MV-4-11 (cell line): ENCODE measurements around the gene ADCK2.
"Not testable (repeated sequence)": the region's sequence is repeated elsewhere in the genome, so short reads cannot be mapped to it uniquely, and the experiment has no call there.

ENCODE experiments used
- DNase-seq: peaks from one replicate; lab custom pipeline; 2025; lab: John Stamatoyannopoulos, UW

The ADCK2 gene

GRCh38 chr7:140646931-140647647 lies 25.7 kb upstream of the ADCK2 start:
- DNase-seq: no peak

GRCh38 chr7:140649556-140650205 lies 23.1 kb upstream of the ADCK2 start:
- DNase-seq: peak; percentile 33

- DNase-seq: no peak
Measured at GRCh38 chr7:140650367-140650766, 22.4 kb upstream of the ADCK2 start.

- DNase-seq: no peak
Measured at GRCh38 chr7:140653319-140654108, 19.2 kb upstream of the ADCK2 start.

GRCh38 chr7:140654109-140654387 lies 18.7 kb upstream of the ADCK2 start:
- DNase-seq: no peak

DNA sequence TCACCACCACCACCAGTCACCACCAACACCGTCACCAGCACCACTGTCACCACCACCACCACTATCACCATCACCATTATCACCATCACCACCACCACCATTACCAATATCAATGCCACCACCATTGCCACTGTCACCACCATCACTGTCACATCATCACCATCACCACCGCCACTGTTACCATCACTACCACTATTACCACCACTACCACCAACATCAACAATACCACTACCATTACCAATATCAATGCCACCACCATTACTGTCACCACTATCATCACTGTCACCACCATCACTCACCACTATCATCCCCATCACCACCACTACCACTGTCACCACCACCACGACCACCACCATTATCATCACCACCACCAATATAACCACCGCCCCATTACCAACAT lies 18.1 kb upstream of the ADCK2 start:
- no peak for DNase-seq

DNA sequence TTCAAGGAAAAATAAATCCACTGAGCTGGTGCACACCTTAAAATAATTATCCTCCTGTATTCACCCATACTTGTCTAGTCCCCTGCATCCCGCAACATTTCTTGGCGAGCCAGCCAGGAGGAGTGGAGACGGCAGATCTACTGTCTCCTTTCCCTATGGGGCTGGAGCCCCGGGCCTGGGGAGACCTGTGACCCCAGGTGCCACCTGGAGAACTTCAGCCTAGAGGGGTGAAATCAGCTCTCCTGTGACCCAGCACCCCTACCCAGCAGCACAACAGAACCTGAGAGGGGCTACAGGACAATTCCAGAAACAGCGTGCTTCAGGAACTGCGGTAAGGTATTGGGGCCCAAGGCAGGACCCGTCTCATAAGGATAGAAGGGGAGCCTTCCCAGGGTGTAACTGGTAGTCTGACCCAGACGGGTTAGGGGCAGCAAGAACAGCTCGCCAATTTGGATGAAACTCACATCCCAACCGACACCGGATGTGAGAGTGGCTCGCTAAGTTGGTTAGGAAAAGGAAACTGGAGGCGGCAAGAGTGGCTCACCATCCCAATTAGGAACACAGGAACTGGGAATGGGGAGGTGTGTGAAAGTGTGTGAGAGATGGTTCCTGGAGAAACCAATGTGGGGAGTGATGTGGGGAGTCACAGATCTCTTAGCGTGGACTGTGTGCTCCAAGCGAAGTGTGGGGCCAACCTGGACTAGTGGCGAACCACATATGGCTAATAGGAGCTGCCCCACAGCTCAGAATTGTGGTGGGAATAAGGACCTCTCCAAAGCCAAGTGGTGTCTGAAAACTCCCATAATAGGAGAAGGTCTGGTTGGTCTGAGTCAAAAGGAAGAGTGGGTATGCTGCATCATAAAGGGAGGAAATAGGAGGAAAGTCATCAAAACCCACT lies 17.0 kb upstream of the ADCK2 start:
- no peak for DNase-seq

DNA sequence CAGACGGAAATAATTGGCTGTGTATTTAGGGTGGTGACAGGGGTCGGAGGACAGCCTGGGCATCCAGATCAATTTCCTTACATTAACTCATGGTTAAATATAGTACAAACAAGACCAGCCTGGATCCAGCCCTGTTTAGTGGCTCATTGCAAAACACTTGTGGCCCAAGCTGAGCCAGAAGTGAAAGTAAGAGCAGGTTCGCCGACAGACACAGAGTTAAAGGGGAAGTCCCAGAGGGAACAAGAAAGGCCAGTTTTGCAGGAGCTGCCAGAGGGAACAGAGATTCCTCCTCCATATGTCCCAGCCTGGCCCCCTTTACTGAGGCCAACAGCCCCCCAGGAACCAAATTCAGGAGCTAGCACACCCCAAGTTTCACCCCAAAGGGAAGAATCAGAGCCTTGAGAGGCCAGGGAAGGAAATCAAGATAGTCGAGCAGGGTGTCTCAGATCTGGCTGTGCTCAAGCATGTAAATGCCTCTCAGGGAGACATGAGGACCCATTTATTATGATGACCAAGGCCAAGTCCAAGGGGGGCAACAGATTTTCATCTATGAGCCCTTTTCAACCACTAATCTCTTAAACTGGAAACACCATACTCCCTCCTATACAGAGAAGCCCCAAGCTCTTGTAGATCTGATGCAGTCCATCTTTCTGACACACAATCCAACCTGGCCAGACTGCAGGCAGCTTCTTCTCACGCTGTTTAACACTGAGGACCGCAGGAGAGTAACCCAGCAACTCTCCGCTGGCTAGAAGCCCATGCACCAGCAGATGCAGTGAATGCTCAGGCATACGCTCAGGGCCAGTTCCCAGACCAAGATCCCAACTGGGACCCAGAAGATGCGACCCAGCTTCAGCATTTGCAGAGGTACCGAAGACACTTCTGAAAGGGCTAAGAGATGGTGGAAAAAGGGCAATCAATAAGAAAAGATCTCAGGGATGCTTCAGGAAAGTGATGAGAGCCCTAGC lies 15.9 kb upstream of the ADCK2 start:
- peak; percentile 97 for DNase-seq

DNA sequence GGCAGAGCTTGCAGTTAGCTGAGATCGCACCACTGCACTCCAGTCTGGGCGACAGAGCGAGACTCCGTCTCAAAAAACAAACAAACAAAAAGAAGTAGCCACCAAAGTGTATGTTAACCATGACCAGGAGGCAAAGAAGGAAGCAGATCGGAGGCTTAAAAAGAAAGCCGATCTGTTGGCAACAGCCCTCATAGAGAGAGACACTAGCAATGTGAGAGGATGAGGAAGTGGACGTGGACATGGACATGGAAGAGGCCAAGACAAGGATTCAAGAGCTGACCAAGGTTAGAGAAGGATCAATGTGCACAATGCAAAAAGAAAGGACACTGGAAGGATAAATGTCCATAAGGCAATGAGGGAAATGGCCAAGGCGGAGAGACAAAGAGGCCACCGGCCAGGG lies 14.9 kb upstream of the ADCK2 start:
- DNase-seq: peak; percentile 15

DNA sequence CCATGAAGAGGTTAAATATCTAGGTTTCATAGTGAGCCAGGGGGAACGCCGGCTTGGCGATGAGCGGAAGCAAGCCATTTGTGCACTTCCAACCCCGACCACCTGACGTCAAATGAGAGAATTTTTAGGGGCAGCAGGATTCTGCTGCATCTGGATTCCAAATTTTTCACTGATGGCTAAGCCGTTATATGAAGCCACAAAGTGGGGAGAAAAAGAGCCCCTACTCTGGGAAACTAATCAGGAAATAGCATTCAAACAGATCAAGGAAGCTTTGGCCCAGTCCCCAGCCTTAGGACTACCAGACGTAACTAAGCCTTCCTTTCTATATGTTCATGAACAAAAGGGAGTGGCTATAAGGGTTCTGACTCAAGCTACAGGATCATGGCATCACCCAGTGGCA lies 12.9 kb upstream of the ADCK2 start:
- no peak for DNase-seq

DNA sequence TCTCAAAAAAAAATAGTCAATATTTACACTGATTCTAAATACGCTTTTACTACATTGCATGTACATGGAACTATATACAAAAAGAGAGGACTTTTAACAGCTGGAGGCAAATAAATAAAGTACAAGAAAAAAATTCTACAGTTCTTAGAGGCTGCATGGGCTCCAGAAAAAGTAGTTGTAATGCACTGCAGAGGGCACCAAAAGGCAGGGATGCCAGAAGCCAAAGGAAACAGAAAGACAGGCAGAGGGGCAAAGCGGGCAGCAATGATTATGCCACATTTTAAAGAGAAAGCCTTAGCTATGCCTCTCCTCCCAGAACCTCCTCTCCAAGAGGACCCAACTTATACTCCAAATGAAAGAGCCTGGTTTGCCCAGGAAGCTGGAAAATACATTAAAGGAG lies 11.6 kb upstream of the ADCK2 start:
- DNase-seq: no peak

DNA sequence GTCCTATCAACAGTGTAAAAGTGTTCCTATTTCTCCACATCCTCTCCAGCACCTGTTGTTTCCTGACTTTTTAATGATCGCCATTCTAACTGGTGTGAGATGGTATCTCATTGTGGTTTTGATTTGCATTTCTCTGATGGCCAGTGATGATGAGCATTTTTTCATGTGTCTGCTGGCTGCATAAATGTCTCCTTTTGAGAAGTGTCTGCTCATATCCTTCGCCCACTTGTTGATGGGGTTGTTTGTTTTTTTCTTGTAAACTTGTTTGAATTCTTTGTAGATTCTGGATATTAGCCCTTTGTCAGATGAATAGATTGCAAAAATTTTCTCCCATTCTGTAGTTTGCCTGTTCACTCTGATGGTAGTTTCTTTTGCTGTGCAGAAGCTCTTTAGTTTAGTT lies 9.8 kb upstream of the ADCK2 start:
- not testable (repeated sequence) for DNase-seq

GRCh38 chr7:140667476-140667875 lies 5.3 kb upstream of the ADCK2 start:
- no peak for DNase-seq

DNA sequence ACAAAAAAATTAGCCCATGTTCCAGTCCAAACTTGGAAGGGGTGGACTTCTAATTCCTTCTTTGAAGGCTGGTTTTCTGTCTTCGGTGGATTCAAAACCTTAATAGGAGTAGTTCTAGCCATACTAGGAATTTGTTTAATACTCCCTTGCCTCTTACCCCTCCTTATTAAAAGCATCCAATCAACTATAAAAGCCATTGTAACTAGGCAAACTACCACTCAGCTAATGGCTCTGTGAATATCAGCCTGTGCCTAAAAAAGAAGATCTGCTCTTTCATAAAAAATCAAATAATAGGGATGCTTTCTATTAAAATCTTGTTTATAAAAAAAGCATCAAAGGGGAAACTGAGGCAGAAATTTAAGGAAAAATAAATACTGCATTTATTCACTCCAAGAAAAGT lies 4.1 kb upstream of the ADCK2 start:
- no peak for DNase-seq

- peak; percentile 23 for DNase-seq
Measured at GRCh38 chr7:140669352-140669751, 3.4 kb upstream of the ADCK2 start.

GRCh38 chr7:140669862-140670261 lies 2.9 kb upstream of the ADCK2 start:
- not testable (repeated sequence) for DNase-seq

GRCh38 chr7:140670343-140670935 lies 2.3 kb upstream of the ADCK2 start:
- DNase-seq: no peak

- peak; percentile 43 for DNase-seq
Measured at GRCh38 chr7:140671966-140672365, 779 bp upstream of the ADCK2 start.

GRCh38 chr7:140673063-140673773 lies 473 bp downstream of the ADCK2 start:
- DNase-seq: no peak

- DNase-seq: no peak
Measured at GRCh38 chr7:140673774-140674155, 1.0 kb downstream of the ADCK2 start.
